GM19463 (cell line): ENCODE measurements around the gene HOXD4.

Experiments
- ATAC-seq: cut with Tn5 transposase; IDR thresholded peaks from one replicate; pipeline ENCODE4 v1.9.1; 2021; ENCODE audit warnings: mild to moderate bottlenecking, moderate library complexity; ENCODE audit not compliant: unreplicated experiment

Gene HOXD4

GRCh38 chr2:176170602-176171305, 19.4 kb downstream of the HOXD4 start:
- ATAC-seq: no peak

DNA sequence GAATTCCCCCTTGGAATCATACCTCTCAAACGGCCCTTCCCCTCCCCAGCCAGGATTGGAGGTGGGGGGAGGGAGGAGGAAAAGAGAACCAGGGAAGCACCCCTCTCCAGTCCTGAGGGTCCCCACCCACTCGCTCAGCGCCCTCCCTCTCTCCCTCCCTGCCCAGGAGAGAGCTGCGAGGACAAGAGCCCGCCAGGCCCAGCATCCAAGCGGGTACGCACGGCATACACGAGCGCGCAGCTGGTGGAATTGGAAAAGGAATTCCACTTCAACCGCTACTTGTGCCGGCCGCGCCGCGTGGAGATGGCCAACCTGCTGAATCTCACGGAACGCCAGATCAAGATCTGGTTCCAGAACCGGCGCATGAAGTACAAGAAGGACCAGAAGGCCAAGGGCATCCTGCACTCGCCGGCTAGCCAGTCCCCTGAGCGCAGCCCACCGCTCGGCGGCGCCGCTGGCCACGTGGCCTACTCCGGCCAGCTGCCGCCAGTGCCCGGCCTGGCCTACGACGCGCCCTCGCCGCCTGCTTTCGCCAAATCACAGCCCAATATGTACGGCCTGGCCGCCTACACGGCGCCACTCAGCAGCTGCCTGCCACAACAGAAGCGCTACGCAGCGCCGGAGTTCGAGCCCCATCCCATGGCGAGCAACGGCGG, 20.1 kb downstream of the HOXD4 start:
- ATAC-seq: no peak

GRCh38 chr2:176172007-176172894, 20.9 kb downstream of the HOXD4 start:
- ATAC-seq: no peak

- ATAC-seq: no peak
These were observed 21.7 kb downstream of the HOXD4 start for GRCh38 chr2:176172895-176173566.

GRCh38 chr2:176173567-176174381, 22.4 kb downstream of the HOXD4 start:
- ATAC-seq: no peak

DNA sequence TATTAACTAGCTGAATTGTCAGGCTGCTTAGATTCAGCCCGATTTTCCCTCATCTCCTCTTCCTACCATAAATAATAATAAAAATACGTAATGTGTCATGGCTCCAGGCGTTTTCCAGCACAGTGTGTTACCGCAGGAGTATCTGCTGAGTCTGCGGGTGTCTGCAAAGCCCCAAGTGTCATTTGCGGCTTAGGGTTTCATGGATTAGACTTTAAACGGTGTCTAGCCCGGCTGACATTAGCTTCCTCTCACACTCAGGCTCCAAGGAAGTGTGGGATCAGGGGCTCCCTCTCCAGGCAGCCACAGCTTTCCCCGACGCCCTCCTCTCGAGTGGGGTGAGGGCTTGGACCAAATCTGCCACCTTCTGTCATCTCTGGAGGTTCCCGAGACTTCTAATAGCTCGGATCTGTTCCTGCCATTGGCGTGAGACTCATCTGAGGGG, 23.1 kb downstream of the HOXD4 start:
- ATAC-seq: no peak

DNA sequence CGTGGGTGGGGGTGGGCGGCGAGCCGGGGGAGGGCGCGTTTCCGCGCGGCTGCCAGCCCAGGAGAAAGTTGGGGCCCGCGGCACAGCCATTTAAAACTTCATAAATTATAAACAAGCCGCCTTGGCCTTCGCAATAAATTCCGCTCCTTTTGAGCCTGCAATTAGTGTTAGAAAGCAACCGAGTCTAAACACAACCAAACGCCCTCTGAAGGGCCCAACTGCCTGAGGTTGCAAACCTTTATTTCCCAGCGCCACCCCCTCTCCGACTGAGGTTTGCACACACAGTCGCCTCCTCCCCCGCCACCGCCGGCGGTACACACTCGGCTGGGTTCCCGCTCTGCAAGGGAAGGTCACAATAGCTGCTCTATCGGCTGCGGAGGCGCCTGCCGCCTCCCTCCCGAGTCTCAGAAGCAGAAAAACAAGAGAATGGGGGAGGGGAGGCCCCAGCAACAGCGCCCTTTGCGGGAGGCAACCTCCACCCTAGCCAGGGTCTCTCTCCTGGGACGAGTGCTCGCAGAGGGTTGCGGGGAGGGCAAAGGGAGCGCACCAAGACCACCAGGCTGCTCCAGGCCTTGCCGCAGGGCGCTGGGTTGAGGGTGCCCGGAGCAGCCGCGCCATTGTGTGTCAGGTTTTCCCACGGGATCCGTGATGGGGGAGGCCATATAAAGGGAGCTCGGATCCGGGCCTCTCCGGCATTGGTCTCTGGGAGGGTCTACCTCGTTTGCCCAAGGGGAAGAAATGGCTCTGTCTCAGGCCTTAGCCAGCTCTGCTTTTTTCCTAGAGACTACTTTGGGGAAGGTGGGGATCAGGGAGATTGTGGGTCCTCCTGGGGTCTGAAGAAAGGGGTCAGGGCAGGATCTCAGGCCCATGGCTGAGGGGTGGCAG, 23.7 kb downstream of the HOXD4 start:
- no peak for ATAC-seq

GRCh38 chr2:176175709-176176607, 24.6 kb downstream of the HOXD4 start:
- ATAC-seq: no peak

- no peak for ATAC-seq
These were observed 26.3 kb downstream of the HOXD4 start for GRCh38 chr2:176177580-176178037.

- ATAC-seq: no peak
These were observed 26.8 kb downstream of the HOXD4 start for GRCh38 chr2:176178038-176178756.

DNA sequence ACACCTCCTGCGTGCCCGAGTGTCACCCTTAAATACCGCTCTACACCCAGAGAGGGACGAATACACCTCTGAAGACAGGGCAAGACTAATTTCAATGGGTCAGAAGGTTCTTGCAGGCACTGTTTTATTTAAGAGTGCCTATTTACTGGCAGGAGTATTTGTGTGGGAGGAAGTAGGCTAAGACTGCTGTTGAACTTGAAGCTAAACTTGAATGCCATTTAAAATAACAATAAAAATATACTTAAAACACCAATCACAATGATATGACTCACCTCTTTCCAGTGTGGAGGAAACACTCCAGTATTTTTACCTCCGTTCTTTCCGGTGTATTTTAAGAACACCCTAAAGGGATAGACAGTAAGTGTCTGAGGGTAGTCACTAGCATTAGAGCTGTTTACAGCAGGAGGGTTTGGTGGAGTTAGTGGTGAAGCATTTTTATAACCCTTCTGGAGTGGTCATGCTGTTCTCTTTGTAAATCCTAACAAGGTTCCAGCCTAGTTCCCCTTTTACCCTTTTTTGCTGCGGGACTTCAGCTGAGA, 27.5 kb downstream of the HOXD4 start:
- ATAC-seq: no peak

DNA sequence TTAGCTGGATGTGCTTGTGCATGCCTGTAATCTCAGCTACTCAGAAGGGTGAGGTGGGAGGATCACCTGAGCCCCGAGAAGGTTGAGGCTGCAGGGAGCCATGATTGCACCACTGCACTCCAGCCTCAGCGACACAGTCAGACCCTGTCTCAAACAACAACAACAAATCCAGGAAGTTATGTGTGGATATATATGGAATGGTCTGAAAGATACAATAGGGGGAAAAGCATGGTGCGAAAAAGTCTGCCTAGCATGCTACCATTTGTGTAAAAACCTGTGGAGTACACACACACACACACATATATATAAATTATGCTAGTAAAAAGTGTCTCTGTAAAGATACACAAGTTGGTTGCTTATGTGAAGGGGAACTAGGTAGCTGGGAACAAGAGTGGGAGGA, 30.2 kb downstream of the HOXD4 start:
- ATAC-seq: no peak

GRCh38 chr2:176182671-176183070, 31.3 kb downstream of the HOXD4 start:
- ATAC-seq: no peak

- no peak for ATAC-seq
These were observed 33.4 kb downstream of the HOXD4 start for GRCh38 chr2:176184749-176185148.

DNA sequence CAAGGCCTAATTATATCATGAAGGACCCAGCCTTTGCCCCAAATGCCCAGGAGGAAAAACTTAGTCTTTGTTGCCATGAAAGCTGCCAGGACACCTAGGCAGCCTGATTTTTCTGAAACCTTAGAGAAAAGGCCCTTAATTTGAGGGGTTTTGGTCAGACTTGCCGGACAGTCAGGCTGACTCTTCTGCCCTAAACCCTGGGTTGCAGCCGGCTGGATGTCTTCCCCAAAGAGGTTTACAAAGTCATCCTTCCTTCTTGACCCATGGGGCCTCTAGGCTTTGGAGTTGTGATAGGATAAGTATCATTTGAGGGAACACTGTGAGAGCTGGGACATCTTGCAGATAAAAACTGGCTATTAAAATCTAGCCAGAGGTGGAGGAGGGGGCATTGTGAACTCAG, 34.7 kb downstream of the HOXD4 start:
- ATAC-seq: no peak

- ATAC-seq: no peak
These were observed 36.0 kb downstream of the HOXD4 start for GRCh38 chr2:176187200-176187898.
